ENCODE data around the gene DCXR. TPM values are rescaled to one million over a fixed set of nuclear protein-coding genes. Genes with fewer than 3 reads are reported as not detected.

DCXR gene
- polyA plus RNA-seq, 1 donor from 2014 or later = 88.3 TPM

GRCh38 chr17:82053556-82054263 is 16.2 kb upstream of the DCXR start:
- H3K36me3 Mint-ChIP-seq = no peaks in the 10 kb centered on the region
- H3K4me3 Mint-ChIP-seq = peak overlapping the region; percentile 75 to 84 (median 79)
- no peaks in the 10 kb centered on the region for H3K9me3 Mint-ChIP-seq
- peaks cover 0 to 5% (median 3%) of the 10 kb centered on the region in 3 donors for H3K4me1 Mint-ChIP-seq
- H3K27me3 Mint-ChIP-seq = no peaks in the 10 kb centered on the region
- H3K27ac Mint-ChIP-seq = peak overlapping the region in 1 of 3 donors; percentile 51

GRCh38 chr17:82053130-82053529 is 15.6 kb upstream of the DCXR start:
- no peaks in the 10 kb centered on the region for H3K36me3 Mint-ChIP-seq
- peak overlapping the region; percentile 75 to 84 (median 79) for H3K4me3 Mint-ChIP-seq
- H3K27me3 Mint-ChIP-seq = no peaks in the 10 kb centered on the region
- H3K27ac Mint-ChIP-seq = peak overlapping the region in 1 of 3 donors; percentile 51
- peaks cover 0 to 5% (median 3%) of the 10 kb centered on the region in 3 donors for H3K4me1 Mint-ChIP-seq
- no peaks in the 10 kb centered on the region for H3K9me3 Mint-ChIP-seq

GRCh38 chr17:82052638-82053059 is 15.2 kb upstream of the DCXR start:
- H3K4me1 Mint-ChIP-seq = peaks cover 0 to 5% (median 3%) of the 10 kb centered on the region in 3 donors
- no peak overlapping the region for H3K27ac Mint-ChIP-seq
- H3K4me3 Mint-ChIP-seq = peak overlapping the region; percentile 75 to 84 (median 79)
- no peaks in the 10 kb centered on the region for H3K36me3 Mint-ChIP-seq
- no peaks in the 10 kb centered on the region for H3K27me3 Mint-ChIP-seq
- H3K9me3 Mint-ChIP-seq = no peaks in the 10 kb centered on the region

- H3K9me3 Mint-ChIP-seq = no peaks in the 10 kb centered on the region
- peaks cover 0 to 5% (median 3%) of the 10 kb centered on the region in 3 donors for H3K4me1 Mint-ChIP-seq
- peak within 1 kb of the TSS; percentile 75 to 91 (median 84) for H3K4me3 Mint-ChIP-seq
- peak within 1 kb of the TSS in 1 of 3 donors; percentile 82 for H3K27ac Mint-ChIP-seq
- no peaks in the 10 kb centered on the region for H3K27me3 Mint-ChIP-seq
- H3K36me3 Mint-ChIP-seq = no peaks in the 10 kb centered on the region
Observed at GRCh38 chr17:82051776-82052637, 14.5 kb upstream of the DCXR start, which contains the start of the genes GPS1 and RFNG. GPS1 (plus strand) TSS chr17:82051898; CDS start chr17:82051932, 34 bp downstream. RFNG (minus strand) TSS chr17:82051811; CDS start chr17:82051766, 45 bp downstream.

- Mint-ChIP-seq H3K27ac (no peak overlapping the region), H3K4me3 (peak overlapping the region; percentile 55 to 87 (median 76)), H3K27me3 (no peaks in the 10 kb centered on the region), H3K9me3 (no peaks in the 10 kb centered on the region), H3K36me3 (no peaks in the 10 kb centered on the region), H3K4me1 (peaks cover 0 to 5% (median 3%) of the 10 kb centered on the region in 3 donors)
Observed at GRCh38 chr17:82050761-82051641, 13.5 kb upstream of the DCXR start.

- H3K36me3 Mint-ChIP-seq = no peaks in the 10 kb centered on the region
- H3K4me1 Mint-ChIP-seq = peaks cover 0 to 5% (median 3%) of the 10 kb centered on the region in 3 donors
- H3K27ac Mint-ChIP-seq = peak overlapping the region in 1 of 3 donors; percentile 29
- no peaks in the 10 kb centered on the region for H3K9me3 Mint-ChIP-seq
- peak overlapping the region; percentile 55 to 87 (median 76) for H3K4me3 Mint-ChIP-seq
- H3K27me3 Mint-ChIP-seq = no peaks in the 10 kb centered on the region
Observed at GRCh38 chr17:82050152-82050760, 12.8 kb upstream of the DCXR start.

GRCh38 chr17:82049521-82049971 is 12.0 kb upstream of the DCXR start:
- no peaks in the 10 kb centered on the region for H3K27me3 Mint-ChIP-seq
- H3K4me3 Mint-ChIP-seq = peak overlapping the region in 3 of 4 donors; percentile 32 to 55 (median 47)
- H3K4me1 Mint-ChIP-seq = peaks cover 0 to 4% (median 3%) of the 10 kb centered on the region in 3 donors
- no peaks in the 10 kb centered on the region for H3K36me3 Mint-ChIP-seq
- H3K27ac Mint-ChIP-seq = no peak overlapping the region
- H3K9me3 Mint-ChIP-seq = no peaks in the 10 kb centered on the region

GRCh38 chr17:82049106-82049505 is 11.6 kb upstream of the DCXR start:
- H3K4me1 Mint-ChIP-seq = peaks cover 0 to 4% (median 3%) of the 10 kb centered on the region in 3 donors
- no peaks in the 10 kb centered on the region for H3K36me3 Mint-ChIP-seq
- no peak overlapping the region for H3K27ac Mint-ChIP-seq
- H3K4me3 Mint-ChIP-seq = peak overlapping the region in 3 of 4 donors; percentile 32 to 68 (median 47)
- H3K9me3 Mint-ChIP-seq = no peaks in the 10 kb centered on the region
- no peaks in the 10 kb centered on the region for H3K27me3 Mint-ChIP-seq

GRCh38 chr17:82048571-82048971 is 11.1 kb upstream of the DCXR start:
- Mint-ChIP-seq H3K27ac (no peak overlapping the region), H3K27me3 (no peaks in the 10 kb centered on the region), H3K36me3 (no peaks in the 10 kb centered on the region), H3K9me3 (no peaks in the 10 kb centered on the region), H3K4me1 (peaks cover 0 to 4% (median 3%) of the 10 kb centered on the region in 3 donors), H3K4me3 (no peak overlapping the region)

GRCh38 chr17:82047914-82048570 is 10.5 kb upstream of the DCXR start:
- H3K9me3 Mint-ChIP-seq = no peaks in the 10 kb centered on the region
- peaks cover 0 to 4% (median 3%) of the 10 kb centered on the region in 3 donors for H3K4me1 Mint-ChIP-seq
- H3K4me3 Mint-ChIP-seq = peak overlapping the region in 2 of 4 donors; percentile 14 to 58
- no peaks in the 10 kb centered on the region for H3K27me3 Mint-ChIP-seq
- no peak overlapping the region for H3K27ac Mint-ChIP-seq
- no peaks in the 10 kb centered on the region for H3K36me3 Mint-ChIP-seq

GRCh38 chr17:82047379-82047778 is 9.9 kb upstream of the DCXR start:
- no peaks in the 10 kb centered on the region for H3K36me3 Mint-ChIP-seq
- H3K4me3 Mint-ChIP-seq = peak overlapping the region in 2 of 4 donors; percentile 14 to 16
- peak overlapping the region in 1 of 3 donors; percentile 51 for H3K27ac Mint-ChIP-seq

GRCh38 chr17:82046903-82047302 is 9.4 kb upstream of the DCXR start:
- Mint-ChIP-seq H3K36me3 (no peaks in the 10 kb centered on the region), H3K27me3 (no peaks in the 10 kb centered on the region), H3K27ac (peak overlapping the region in 1 of 3 donors; percentile 51), H3K9me3 (no peaks in the 10 kb centered on the region), H3K4me3 (peak overlapping the region in 2 of 4 donors; percentile 28 to 51), H3K4me1 (peaks cover 0 to 3% (median 0%) of the 10 kb centered on the region in 3 donors)

More at GRCh38 chr17:82047379-82047778, 9.9 kb upstream of the DCXR start:
- Mint-ChIP-seq H3K4me1 (peaks cover 0 to 3% (median 0%) of the 10 kb centered on the region in 3 donors), H3K9me3 (no peaks in the 10 kb centered on the region), H3K27me3 (no peaks in the 10 kb centered on the region)

GRCh38 chr17:82045936-82046484 is 8.5 kb upstream of the DCXR start:
- Mint-ChIP-seq H3K9me3 (no peaks in the 10 kb centered on the region), H3K4me1 (peaks cover 0 to 3% (median 0%) of the 10 kb centered on the region in 3 donors), H3K27ac (peak overlapping the region in 1 of 3 donors; percentile 75), H3K4me3 (peak overlapping the region in 1 of 4 donors; percentile 51), H3K27me3 (no peaks in the 10 kb centered on the region), H3K36me3 (no peaks in the 10 kb centered on the region)
